K562 (cell line): ENCODE data around the gene ERN1. TPM values are rescaled to one million over a fixed set of nuclear protein-coding genes. Genes with fewer than 3 reads are reported as not detected.

Experiments used
- ATAC-seq: fragments of 200-7000 bp; cut with Tn5 transposase; 3 replicates; pipeline ENCODE4 v1.9.1; 2020; ENCODE audit warnings: moderate library complexity
- BruUV-seq: library from RNA; stranded (reverse); fragments of 400-500 nt; replicated peaks from 2 replicates; lab custom pipeline; 2021; lab: Mats Ljungman, UMichigan
- CTCF ChIA-PET: fragments of 300-600 bp; formaldehyde crosslinking; extraction: SDS; loops from one replicate; lab custom pipeline; 2021; ENCODE audit warnings: low intra/inter-chr PET ratio; lab: Yijun Ruan, JAX
- POLR2A ChIA-PET: fragments of 300-600, 350-650 bp; sonication (Branson Sonifier 250); formaldehyde crosslinking; extraction: SDS; loops from one replicate; lab custom pipeline; 2021; ENCODE audit warnings: antibody characterized with exemption, inconsistent platforms; lab: Yijun Ruan, JAX
- DNase-seq, 4 experiments: peaks; one replicate each; pipeline versions ENCODE4 v3.0.0 to v3.0.0-alpha.2; 2011 to 2018; ENCODE audit warnings: low spot score in 3 of 4, mixed read lengths in 3 of 4; ENCODE audit errors: extremely low read depth in 1 of 4
- FAIRE-seq: peaks from 2 replicates; lab custom pipeline; 2011; peaks lifted over from hg19 to GRCh38; lab: Jason Lieb, UNC
- H2AFZ ChIP-seq: 2 replicates; pipeline ENCODE4 v1.6.0; 2011; ENCODE audit warnings: low read depth, low read length, control low read depth, inconsistent platforms
- H3K27ac ChIP-seq: fragments of 200-600 bp; 3 replicates; pipeline ENCODE4 v1.8.0; 2011; ENCODE audit warnings: low read depth, mild to moderate bottlenecking, control low read depth, inconsistent platforms, low read length, moderate library complexity, mixed read lengths; ENCODE audit errors: extremely low read depth
- H3K27me3 ChIP-seq, 2 experiments: fragments of 300-600 bp in 1 of 2; 2 replicates in 1 of 2; 3 replicates in 1 of 2; pipeline versions ENCODE4 v1.6.0 to v1.8.0; 2011; ENCODE audit warnings: inconsistent platforms in 2 of 2, low read length in 2 of 2, mild to moderate bottlenecking in 1 of 2, mixed read lengths in 1 of 2, moderate library complexity in 1 of 2; ENCODE audit not compliant: control insufficient read depth in 2 of 2, insufficient read depth in 2 of 2
- H3K36me3 ChIP-seq: fragments of 300-600 bp; 3 replicates; pipeline ENCODE4 v1.8.0; 2011; ENCODE audit warnings: mild to moderate bottlenecking, low read length, inconsistent platforms; ENCODE audit not compliant: control insufficient read depth, insufficient read depth
- H3K4me1 ChIP-seq, 2 experiments: fragments of 200-600 bp in 1 of 2; replicated peaks in 1 of 2; 2 replicates in 1 of 2; 3 replicates in 1 of 2; pipeline versions ENCODE4 v1.5.1 to v1.8.0; 2011; ENCODE audit warnings: inconsistent platforms in 2 of 2, low read length in 2 of 2, mild to moderate bottlenecking in 1 of 2, mixed read lengths in 1 of 2, moderate library complexity in 1 of 2; ENCODE audit not compliant: control insufficient read depth in 2 of 2, insufficient read depth in 2 of 2
- H3K4me2 ChIP-seq: 2 replicates; pipeline ENCODE4 v1.6.1; 2011; ENCODE audit warnings: low read length, control low read depth, inconsistent platforms, mixed read lengths; ENCODE audit not compliant: insufficient read depth
- H3K4me3 ChIP-seq: fragments of 200-600 bp; sonication (generic), shearing (Covaris generic); 2 replicates; pipeline ENCODE4 v1.5.1; 2016; ENCODE audit warnings: control low read depth, inconsistent platforms
- H3K79me2 ChIP-seq: fragments of 200-600 bp; 3 replicates; pipeline ENCODE4 v1.8.0; 2011; ENCODE audit warnings: low read length, inconsistent platforms; ENCODE audit not compliant: control insufficient read depth, insufficient read depth
- H3K9ac ChIP-seq, 2 experiments: 2 replicates each; pipeline versions ENCODE4 v1.6.0 to v1.6.1; 2011; ENCODE audit warnings: low read depth in 2 of 2, low read length in 2 of 2, control low read depth in 1 of 2, inconsistent platforms in 1 of 2, mild to moderate bottlenecking in 1 of 2, mixed read lengths in 1 of 2; ENCODE audit not compliant: insufficient read depth in 1 of 2
- H3K9me1 ChIP-seq: one replicate; pipeline ENCODE4 v1.6.0; 2011; ENCODE audit warnings: inconsistent platforms, mild to moderate bottlenecking, low read length, moderate library complexity; ENCODE audit not compliant: control insufficient read depth, insufficient read depth
- H3K9me3 ChIP-seq: replicated peaks from 2 replicates; pipeline ENCODE4 v1.5.1; 2011; ENCODE audit warnings: low read depth, low read length, inconsistent platforms; ENCODE audit not compliant: control insufficient read depth, insufficient read depth
- H4K20me1 ChIP-seq: replicated peaks from 2 replicates; pipeline ENCODE4 v1.6.1; 2011; ENCODE audit warnings: low read length, inconsistent platforms, mixed read lengths; ENCODE audit not compliant: control insufficient read depth, insufficient read depth
- C11orf30 ChIP-seq: fragments of 450-650 bp; IDR thresholded peaks from 2 replicates; pipeline ENCODE4 v1.6.1; 2016; ENCODE audit warnings: low read depth, mild to moderate bottlenecking
- KAT7 ChIP-seq: sonication (generic); formaldehyde crosslinking; IDR thresholded peaks from 2 replicates; pipeline ENCODE4 v1.8.0; 2022; ENCODE audit warnings: missing genetic modification reagents, mild to moderate bottlenecking, borderline replicate concordance
- MAFG ChIP-seq: fragments of 450-650 bp; conservative IDR thresholded peaks from 2 replicates; pipeline ENCODE4 v1.6.1; 2016; ENCODE audit warnings: missing genetic modification characterization, missing compliant biosample characterization
- SMAD2 ChIP-seq: fragments of 150-350 bp; IDR thresholded peaks from 2 replicates; pipeline ENCODE4 v1.6.1; 2014; ENCODE audit warnings: low read depth, mild to moderate bottlenecking, low read length
- YY1 ChIP-seq, 3 experiments: IDR thresholded peaks; 2 replicates each; pipeline ENCODE4 v1.6.1; 2011; ENCODE audit warnings: low read length in 2 of 3, mild to moderate bottlenecking in 2 of 3, moderate library complexity in 2 of 3, borderline replicate concordance in 1 of 3, control low read depth in 1 of 3, low read depth in 1 of 3; ENCODE audit not compliant: insufficient read depth in 3 of 3, insufficient replicate concordance in 2 of 3, control insufficient read depth in 1 of 3, insufficient read length in 1 of 3; ENCODE audit errors: extremely low read depth in 1 of 3
- ZNF316 ChIP-seq: fragments of 450-650 bp; IDR thresholded peaks from 2 replicates; pipeline ENCODE4 v1.6.1; 2016
- WGBS: fragments of 100-300 bp; shearing (Covaris generic); methylation state at CpG from one replicate; pipeline ENCODE4 v1.1.6; 2016; ENCODE audit warnings: low coverage, mixed read lengths; ENCODE audit not compliant: insufficient coverage; ENCODE audit errors: missing lambda C conversion rate; 5-methylcytosine and 5-hydroxymethylcytosine counted together
- in situ Hi-C: fragments of 300-500 bp; cut with MboI; formaldehyde crosslinking; loops from 4 replicates; pipeline ENCODE4 v1.15.0; 2018; ENCODE audit warnings: inconsistent platforms, mixed read lengths
- intact Hi-C: fragments of 100-400 bp; cut with micrococcal nuclease; formaldehyde crosslinking; loops from 2 replicates; pipeline ENCODE4 v1.14.2; 2022
- polyA plus RNA-seq, 8 experiments: library from polyadenylated mRNA; depleted of rRNA in 4 of 8; stranded (reverse) in 5 of 8; unstranded in 3 of 8; fragments of >200 nt; fragmentation: Nextera tagmentation in 2 of 8; fragmentation: Illumina TruSeq in 1 of 8; extraction: Ambion mirVana in 2 of 8; extraction: Trizol in 1 of 8; gene quantifications; 2 replicates each; pipeline versions ENCODE4 v1.2.1 to v1.2.3, GENCODE V29; 2011 to 2014; ENCODE audit warnings: inconsistent platforms in 1 of 8, missing spikeins in 1 of 8
- total RNA-seq, 7 experiments: library from RNA; depleted of rRNA in 6 of 7; stranded (reverse); fragments of >200 nt in 6 of 7; fragmentation: Illumina TruSeq in 2 of 7; extraction: Trizol in 2 of 7; gene quantifications; 2 replicates each; pipeline versions ENCODE4 v1.2.1 to v1.2.3, GENCODE V29; 2011 to 2021; ENCODE audit warnings: low replicate concordance in 1 of 7

The ERN1 gene
- total and polyA plus RNA-seq, 9 of the 15 experiments (the other 6 are each of a cell fraction or from before 2014, with no cell fraction given) = 2.1 to 22.5 (median 7.3) TPM

- Histone ChIP-seq H3K4me3 (no peak overlapping the region), H3K9ac (no peak overlapping the region), H2AFZ (no peak overlapping the region), H3K36me3 (no peaks in the 10 kb centered on the region), H3K9me3 (no peaks in the 10 kb centered on the region), H3K4me2 (no peak overlapping the region), H3K79me2 (no peaks in the 10 kb centered on the region), H3K27ac (no peak overlapping the region), H3K27me3 (no peaks in the 10 kb centered on the region), H3K4me1 (peaks cover 0 to 8% of the 10 kb centered on the region in 2 experiments; a peak in 1 of 5 replicates), H3K9me1 (no peaks in the 10 kb centered on the region), H4K20me1 (no peaks in the 10 kb centered on the region)
- ChIA-PET CTCF (no interaction called here), POLR2A (no interaction called here)
- ATAC-seq = no peak
- 57% methylated on average over 7 of the region's 7 CpGs for WGBS
- TF ChIP-seq ZNF316 (peak; percentile 75), C11orf30 (peak; percentile 65; the same call in 1 of the 2 replicates), MAFG (tag) (0 out of 2 replicates have a peak, but pooled peaks have one; percentile 28), KAT7 (CRISPR knock-in tag) (no peak), SMAD2 (no peak), YY1 (IDR thresholded peaks at IDR 0.05; ENCODE audit: borderline replicate concordance in 1 of 3, control insufficient read depth in 1 of 3, extremely low read depth in 1 of 3, insufficient read depth in 3 of 3, insufficient read length in 1 of 3, insufficient replicate concordance in 2 of 3, low read depth in 1 of 3, low read length in 2 of 3) (no peak)
- no TSS peak for BruUV-seq
- FAIRE-seq = peak; percentile 19
- intact Hi-C loops (no loop called here), in situ Hi-C loops (no loop called here)
- no peak for DNase-seq
These were observed 27.1 kb downstream of the ERN1 start for GRCh38 chr17:64102627-64103390.
